Left lung (tissue), 10 donors: ENCODE data around the gene VPS37C. TPM values are rescaled to one million over a fixed set of nuclear protein-coding genes. Genes with fewer than 3 reads are reported as not detected.
A peak's percentile ranks its signal among the peaks of the same experiment; 100 is the strongest.
"Not testable (repeated sequence)": the region's sequence is repeated elsewhere in the genome, so short reads cannot be mapped to it uniquely, and the experiment has no call there.

ENCODE experiments used
- ATAC-seq: fragments of 200-7000 bp; cut with Tn5 transposase; one replicate; pipeline ENCODE4 v1.9.1; 2020; ENCODE audit warnings: moderate library complexity
- DNase-seq, 4 donors: peaks; one replicate each; pipeline ENCODE4 v3.0.0-alpha.2; 2013 to 2020
- H3K27ac ChIP-seq, 2 donors: fragments of 200-600 bp; sonication (generic) in 1 of 2; one replicate each; pipeline versions ENCODE4 v1.5.0 to v1.8.0; 2020 to 2021
- H3K27me3 ChIP-seq, 2 donors: fragments of 200-600 bp; sonication (generic) in 1 of 2; one replicate each; pipeline versions ENCODE4 v1.5.0 to v1.8.0; 2020 to 2021
- H3K36me3 ChIP-seq, 2 donors: fragments of 200-600 bp; sonication (generic) in 1 of 2; one replicate each; pipeline versions ENCODE4 v1.5.0 to v1.8.0; 2020 to 2021
- H3K4me1 ChIP-seq, 2 donors: fragments of 200-600 bp; one replicate each; pipeline ENCODE4 v1.8.0; 2021
- H3K4me3 ChIP-seq, 2 donors: fragments of 200-600 bp; sonication (generic) in 1 of 2; one replicate each; pipeline versions ENCODE4 v1.5.0 to v1.8.0; 2020 to 2021; ENCODE audit warnings: mild to moderate bottlenecking in 1 of 2
- H3K9me3 ChIP-seq, 2 donors: fragments of 200-600 bp; sonication (generic) in 1 of 2; one replicate each; pipeline versions ENCODE4 v1.5.0 to v1.8.0; 2020 to 2021
- CTCF ChIP-seq, 2 donors: fragments of 200-600 bp; sonication (generic) in 1 of 2; IDR thresholded peaks; one replicate each; pipeline versions ENCODE4 v1.5.0 to v1.8.0; 2021; ENCODE audit warnings: antibody characterized with exemption in 2 of 2
- intact Hi-C, 2 donors: fragments of 100-400 bp; cut with DNase I; formaldehyde crosslinking; loops; one replicate each; pipeline versions ENCODE4 v1.11.2 to v1.14.2; 2022
- polyA plus RNA-seq, 6 donors: library from polyadenylated mRNA; unstranded; fragments of 120-200 nt; gene quantifications; one replicate each; pipeline ENCODE4 v1.2.1, GENCODE V29; 2013; ENCODE audit not compliant: insufficient read length in 6 of 6
- total RNA-seq, 2 donors: library from RNA; stranded (reverse); fragmentation: NEBNext Ultra II Directional; extraction: Animal tissue kit (Norgen Biotek cat#: 25700); gene quantifications; one replicate each; pipeline ENCODE4 v1.2.1, GENCODE V29; 2021
- donor health status: DM: no; HTN: yes; CAD: no.
- donor health status: DM: no; HTN: no; CAD: no.

Gene VPS37C
- total and polyA plus RNA-seq, 8 donors = 14.7 to 30.8 (median 17.7) TPM

GRCh38 chr11:61186504-61186903, 25.3 kb upstream of the VPS37C start:
- Histone ChIP-seq H3K4me3 (no peak overlapping the region), H3K36me3 (no peaks in the 10 kb centered on the region), H3K4me1 (no peaks in the 10 kb centered on the region), H3K9me3 (no peaks in the 10 kb centered on the region), H3K27ac (no peak overlapping the region), H3K27me3 (peaks cover 0 to 20% of the 10 kb centered on the region in 2 donors)
- no peak for TF ChIP-seq CTCF (IDR thresholded peaks at IDR 0.05)
- DNase-seq (peak in 1 of 4 donors; percentile 30), ATAC-seq (no peak)
- intact Hi-C loops = loop anchor here in 1 of 2 donors (10.0 kb wide), 1 partner anchor 352 kb away; no protein-coding TSS in a partner anchor

- TF ChIP-seq CTCF (IDR thresholded peaks at IDR 0.05) = no peak
- Histone ChIP-seq H3K4me3 (no peak overlapping the region), H3K27me3 (peaks cover 0 to 5% of the 10 kb centered on the region in 2 donors), H3K36me3 (no peaks in the 10 kb centered on the region), H3K9me3 (no peaks in the 10 kb centered on the region), H3K4me1 (no peaks in the 10 kb centered on the region), H3K27ac (no peak overlapping the region)
- DNase-seq = no peak
- intact Hi-C loops = loop anchor here in 1 of 2 donors (10.0 kb wide), 1 partner anchor 349 kb away; no protein-coding TSS in a partner anchor
- ATAC-seq = no peak
These were observed 22.4 kb upstream of the VPS37C start for GRCh38 chr11:61183645-61184044.

- no peaks in the 10 kb centered on the region for H3K4me1 ChIP-seq
- no peaks in the 10 kb centered on the region for H3K36me3 ChIP-seq
- no peak overlapping the region for H3K4me3 ChIP-seq
- H3K27me3 ChIP-seq = no peaks in the 10 kb centered on the region
- intact Hi-C loops = loop anchor here in 1 of 2 donors (10.0 kb wide), 1 partner anchor 347 kb away; no protein-coding TSS in a partner anchor
- ATAC-seq = no peak
- no peak overlapping the region for H3K27ac ChIP-seq
- H3K9me3 ChIP-seq = no peaks in the 10 kb centered on the region
- TF ChIP-seq CTCF (IDR thresholded peaks at IDR 0.05) = no peak
- no peak for DNase-seq
These were observed 20.3 kb upstream of the VPS37C start for GRCh38 chr11:61181489-61181888.

GRCh38 chr11:61180205-61180604, 19.0 kb upstream of the VPS37C start:
- H3K36me3 ChIP-seq, H3K27ac ChIP-seq, ATAC-seq, H3K4me3 ChIP-seq, H3K4me1 ChIP-seq, DNase-seq, H3K27me3 ChIP-seq, H3K9me3 ChIP-seq: not testable (repeated sequence)
- intact Hi-C loops = loop anchor here in 1 of 2 donors (10.0 kb wide), 1 partner anchor 345 kb away; no protein-coding TSS in a partner anchor

- Histone ChIP-seq H3K27ac (no peak overlapping the region), H3K9me3 (peaks cover 0 to 5% of the 10 kb centered on the region in 2 donors), H3K36me3 (no peaks in the 10 kb centered on the region), H3K27me3 (peaks cover 0 to 8% of the 10 kb centered on the region in 2 donors), H3K4me3 (no peak overlapping the region), H3K4me1 (peaks cover 0 to 14% of the 10 kb centered on the region in 2 donors)
- intact Hi-C loops = no loop called here
- no peak for TF ChIP-seq CTCF (IDR thresholded peaks at IDR 0.05)
- ATAC-seq (no peak), DNase-seq (no peak)
These were observed 15.2 kb upstream of the VPS37C start for GRCh38 chr11:61176446-61176845.

GRCh38 chr11:61174949-61175348, 13.7 kb upstream of the VPS37C start:
- DNase-seq = no peak

More at GRCh38 chr11:61174949-61175348, 13.7 kb upstream of the VPS37C start:
- no peak for ATAC-seq
- intact Hi-C loops = no loop called here
- H3K27ac ChIP-seq = no peak overlapping the region
- peaks cover 0 to 5% of the 10 kb centered on the region in 2 donors for H3K9me3 ChIP-seq
- no peak overlapping the region for H3K4me3 ChIP-seq
- H3K36me3 ChIP-seq = no peaks in the 10 kb centered on the region
- peaks cover 0 to 16% of the 10 kb centered on the region in 2 donors for H3K4me1 ChIP-seq
- H3K27me3 ChIP-seq = peaks cover 0 to 8% of the 10 kb centered on the region in 2 donors
- no peak for TF ChIP-seq CTCF (IDR thresholded peaks at IDR 0.05)
